Duodenal mucosa (tissue), 2 donors: Measurements from ENCODE around the gene SURF1.
"Not testable (repeated sequence)": the region's sequence is repeated elsewhere in the genome, so short reads cannot be mapped to it uniquely, and the experiment has no call there.

Source experiments
- H3K27ac ChIP-seq: one replicate; pipeline ENCODE4 v1.7.0; 2013; ENCODE audit warnings: low read depth, low read length
- H3K27me3 ChIP-seq, 2 donors: one replicate each; pipeline ENCODE4 v1.7.0; 2013; ENCODE audit warnings: low read length in 2 of 2, control low read depth in 1 of 2; ENCODE audit not compliant: insufficient read depth in 2 of 2, control insufficient read depth in 1 of 2
- H3K36me3 ChIP-seq, 2 donors: one replicate each; pipeline ENCODE4 v1.7.0; 2013; ENCODE audit warnings: low read length in 2 of 2, control low read depth in 1 of 2; ENCODE audit not compliant: insufficient read depth in 2 of 2, control insufficient read depth in 1 of 2
- H3K4me1 ChIP-seq, 2 donors: one replicate each; pipeline ENCODE4 v1.7.0; 2013; ENCODE audit warnings: low read length in 2 of 2, control low read depth in 1 of 2; ENCODE audit not compliant: insufficient read depth in 2 of 2, control insufficient read depth in 1 of 2
- H3K4me3 ChIP-seq, 2 donors: one replicate each; pipeline ENCODE4 v1.7.0; 2013; ENCODE audit warnings: low read length in 2 of 2, low read depth in 1 of 2
- H3K9ac ChIP-seq, 2 donors: one replicate each; pipeline ENCODE4 v1.7.0; 2013; ENCODE audit warnings: low read length in 2 of 2, low read depth in 1 of 2
- H3K9me3 ChIP-seq, 2 donors: one replicate each; pipeline ENCODE4 v1.7.0; 2013; ENCODE audit warnings: low read length in 2 of 2, control low read depth in 1 of 2; ENCODE audit not compliant: control insufficient read depth in 1 of 2

Gene SURF1

GRCh38 chr9:133396952-133397351 is 40.7 kb upstream of the SURF1 start:
- Histone ChIP-seq H3K9ac (no peak overlapping the region), H3K4me1 (no peaks in the 10 kb centered on the region), H3K27me3 (peaks cover 17 to 18% of the 10 kb centered on the region in 2 donors), H3K36me3 (peaks cover 0 to 5% of the 10 kb centered on the region in 2 donors), H3K27ac (no peak overlapping the region), H3K9me3 (no peaks in the 10 kb centered on the region), H3K4me3 (no peak overlapping the region)

GRCh38 chr9:133394687-133395271 is 38.5 kb upstream of the SURF1 start:
- no peak overlapping the region for H3K4me3 ChIP-seq
- no peak overlapping the region for H3K27ac ChIP-seq
- no peaks in the 10 kb centered on the region for H3K9me3 ChIP-seq
- no peaks in the 10 kb centered on the region for H3K36me3 ChIP-seq
- no peaks in the 10 kb centered on the region for H3K4me1 ChIP-seq
- peaks cover 17 to 18% of the 10 kb centered on the region in 2 donors for H3K27me3 ChIP-seq
- H3K9ac ChIP-seq: no peak overlapping the region

- Histone ChIP-seq H3K9ac (no peak overlapping the region), H3K27me3 (peaks cover 17 to 18% of the 10 kb centered on the region in 2 donors), H3K27ac (no peak overlapping the region), H3K9me3 (no peaks in the 10 kb centered on the region), H3K36me3 (no peaks in the 10 kb centered on the region), H3K4me3 (no peak overlapping the region), H3K4me1 (no peaks in the 10 kb centered on the region)
These were observed 37.1 kb upstream of the SURF1 start for GRCh38 chr9:133393399-133393798.

GRCh38 chr9:133392308-133392707 is 36.0 kb upstream of the SURF1 start:
- H3K4me3 ChIP-seq, H3K36me3 ChIP-seq, H3K4me1 ChIP-seq, H3K9ac ChIP-seq, H3K27ac ChIP-seq, H3K9me3 ChIP-seq: not testable (repeated sequence)
- peaks cover 8 to 13% of the 10 kb centered on the region in 2 donors for H3K27me3 ChIP-seq

- H3K9me3 ChIP-seq, H3K36me3 ChIP-seq, H3K4me3 ChIP-seq, H3K27ac ChIP-seq, H3K27me3 ChIP-seq, H3K9ac ChIP-seq, H3K4me1 ChIP-seq: not testable (repeated sequence)
These were observed 35.2 kb upstream of the SURF1 start for GRCh38 chr9:133391449-133391848.

- Histone ChIP-seq H3K9ac (no peak overlapping the region), H3K4me3 (no peak overlapping the region), H3K9me3 (no peaks in the 10 kb centered on the region), H3K36me3 (no peaks in the 10 kb centered on the region), H3K27ac (no peak overlapping the region), H3K27me3 (peaks cover 0 to 6% of the 10 kb centered on the region in 2 donors), H3K4me1 (no peaks in the 10 kb centered on the region)
These were observed 34.4 kb upstream of the SURF1 start for GRCh38 chr9:133390713-133391112.

- H3K27me3 ChIP-seq: peaks cover 0 to 6% of the 10 kb centered on the region in 2 donors
- no peak overlapping the region for H3K27ac ChIP-seq
- no peaks in the 10 kb centered on the region for H3K9me3 ChIP-seq
- no peak overlapping the region for H3K4me3 ChIP-seq
- no peaks in the 10 kb centered on the region for H3K36me3 ChIP-seq
- H3K9ac ChIP-seq: no peak overlapping the region
- no peaks in the 10 kb centered on the region for H3K4me1 ChIP-seq
These were observed 33.3 kb upstream of the SURF1 start for GRCh38 chr9:133389562-133389961.

- Histone ChIP-seq H3K4me1 (no peaks in the 10 kb centered on the region), H3K9ac (no peak overlapping the region), H3K27ac (no peak overlapping the region), H3K4me3 (no peak overlapping the region), H3K27me3 (peaks cover 0 to 6% of the 10 kb centered on the region in 2 donors), H3K9me3 (no peaks in the 10 kb centered on the region), H3K36me3 (no peaks in the 10 kb centered on the region)
These were observed 32.8 kb upstream of the SURF1 start for GRCh38 chr9:133389025-133389557.

- Histone ChIP-seq H3K27me3 (no peaks in the 10 kb centered on the region), H3K36me3 (no peaks in the 10 kb centered on the region), H3K4me1 (no peaks in the 10 kb centered on the region), H3K27ac (no peak overlapping the region), H3K4me3 (no peak overlapping the region), H3K9ac (no peak overlapping the region), H3K9me3 (no peaks in the 10 kb centered on the region)
These were observed 31.4 kb upstream of the SURF1 start for GRCh38 chr9:133387680-133388079.

- Histone ChIP-seq H3K4me3 (no peak overlapping the region), H3K27me3 (no peaks in the 10 kb centered on the region), H3K27ac (no peak overlapping the region), H3K36me3 (no peaks in the 10 kb centered on the region), H3K9me3 (no peaks in the 10 kb centered on the region), H3K9ac (no peak overlapping the region), H3K4me1 (no peaks in the 10 kb centered on the region)
These were observed 30.1 kb upstream of the SURF1 start for GRCh38 chr9:133386338-133386737.
